Sigmoid colon (tissue), 4 donors: ENCODE data around the gene TMEM82.

ENCODE experiments used
- CTCF ChIP-seq, 4 experiments: fragments of 450-650 bp in 3 of 4; fragments of 200-600 bp in 1 of 4; IDR thresholded peaks; one replicate each; pipeline ENCODE4 v1.5.1; 2016 to 2019; ENCODE audit warnings: antibody characterized with exemption in 4 of 4, mild to moderate bottlenecking in 3 of 4, moderate library complexity in 2 of 4
- EP300 ChIP-seq, 4 donors: sonication (generic); formaldehyde crosslinking; IDR thresholded peaks; one replicate each; pipeline ENCODE4 v1.6.1; 2017; ENCODE audit warnings: antibody characterized with exemption in 4 of 4
- POLR2A ChIP-seq, 2 donors: fragments of 450-650 bp; IDR thresholded peaks; one replicate each; pipeline ENCODE4 v1.6.1; 2016; ENCODE audit warnings: antibody characterized with exemption in 2 of 2, mild to moderate bottlenecking in 2 of 2, moderate library complexity in 2 of 2
- POLR2AphosphoS5 ChIP-seq, 4 donors: sonication (generic); formaldehyde crosslinking; IDR thresholded peaks; one replicate each; pipeline ENCODE4 v1.6.1; 2017; ENCODE audit warnings: antibody characterized with exemption in 4 of 4

GRCh38 chr1:15755021-15755645 is 12.8 kb downstream of the TMEM82 start:
- TF ChIP-seq POLR2A (IDR thresholded peaks at IDR 0.05) = no peak
- no peak for TF ChIP-seq POLR2AphosphoS5 (IDR thresholded peaks at IDR 0.05)
- no peak for TF ChIP-seq CTCF (IDR thresholded peaks at IDR 0.05)
- no peak for TF ChIP-seq EP300 (IDR thresholded peaks at IDR 0.05)
